GM12873 (cell line): ENCODE results near the gene ZMPSTE24.

ENCODE experiments used
- TF ChIP-seq, protein P1 (sequence below): IDR thresholded peaks from 2 replicates; pipeline ENCODE4 v1.5.1; 2012; ENCODE audit warnings: low read depth, mild to moderate bottlenecking, moderate library complexity, low read length, control low read depth; ENCODE audit not compliant: insufficient read depth; ENCODE audit errors: missing control alignments

The ZMPSTE24 gene

GRCh38 chr1:40310983-40311642 is 53.1 kb downstream of the ZMPSTE24 start:
- TF ChIP-seq, protein P1, sequence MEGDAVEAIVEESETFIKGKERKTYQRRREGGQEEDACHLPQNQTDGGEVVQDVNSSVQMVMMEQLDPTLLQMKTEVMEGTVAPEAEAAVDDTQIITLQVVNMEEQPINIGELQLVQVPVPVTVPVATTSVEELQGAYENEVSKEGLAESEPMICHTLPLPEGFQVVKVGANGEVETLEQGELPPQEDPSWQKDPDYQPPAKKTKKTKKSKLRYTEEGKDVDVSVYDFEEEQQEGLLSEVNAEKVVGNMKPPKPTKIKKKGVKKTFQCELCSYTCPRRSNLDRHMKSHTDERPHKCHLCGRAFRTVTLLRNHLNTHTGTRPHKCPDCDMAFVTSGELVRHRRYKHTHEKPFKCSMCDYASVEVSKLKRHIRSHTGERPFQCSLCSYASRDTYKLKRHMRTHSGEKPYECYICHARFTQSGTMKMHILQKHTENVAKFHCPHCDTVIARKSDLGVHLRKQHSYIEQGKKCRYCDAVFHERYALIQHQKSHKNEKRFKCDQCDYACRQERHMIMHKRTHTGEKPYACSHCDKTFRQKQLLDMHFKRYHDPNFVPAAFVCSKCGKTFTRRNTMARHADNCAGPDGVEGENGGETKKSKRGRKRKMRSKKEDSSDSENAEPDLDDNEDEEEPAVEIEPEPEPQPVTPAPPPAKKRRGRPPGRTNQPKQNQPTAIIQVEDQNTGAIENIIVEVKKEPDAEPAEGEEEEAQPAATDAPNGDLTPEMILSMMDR: peak; percentile 18

- TF ChIP-seq, protein P1: no peak
Observed at GRCh38 chr1:40311692-40312091, 53.7 kb downstream of the ZMPSTE24 start.

DNA sequence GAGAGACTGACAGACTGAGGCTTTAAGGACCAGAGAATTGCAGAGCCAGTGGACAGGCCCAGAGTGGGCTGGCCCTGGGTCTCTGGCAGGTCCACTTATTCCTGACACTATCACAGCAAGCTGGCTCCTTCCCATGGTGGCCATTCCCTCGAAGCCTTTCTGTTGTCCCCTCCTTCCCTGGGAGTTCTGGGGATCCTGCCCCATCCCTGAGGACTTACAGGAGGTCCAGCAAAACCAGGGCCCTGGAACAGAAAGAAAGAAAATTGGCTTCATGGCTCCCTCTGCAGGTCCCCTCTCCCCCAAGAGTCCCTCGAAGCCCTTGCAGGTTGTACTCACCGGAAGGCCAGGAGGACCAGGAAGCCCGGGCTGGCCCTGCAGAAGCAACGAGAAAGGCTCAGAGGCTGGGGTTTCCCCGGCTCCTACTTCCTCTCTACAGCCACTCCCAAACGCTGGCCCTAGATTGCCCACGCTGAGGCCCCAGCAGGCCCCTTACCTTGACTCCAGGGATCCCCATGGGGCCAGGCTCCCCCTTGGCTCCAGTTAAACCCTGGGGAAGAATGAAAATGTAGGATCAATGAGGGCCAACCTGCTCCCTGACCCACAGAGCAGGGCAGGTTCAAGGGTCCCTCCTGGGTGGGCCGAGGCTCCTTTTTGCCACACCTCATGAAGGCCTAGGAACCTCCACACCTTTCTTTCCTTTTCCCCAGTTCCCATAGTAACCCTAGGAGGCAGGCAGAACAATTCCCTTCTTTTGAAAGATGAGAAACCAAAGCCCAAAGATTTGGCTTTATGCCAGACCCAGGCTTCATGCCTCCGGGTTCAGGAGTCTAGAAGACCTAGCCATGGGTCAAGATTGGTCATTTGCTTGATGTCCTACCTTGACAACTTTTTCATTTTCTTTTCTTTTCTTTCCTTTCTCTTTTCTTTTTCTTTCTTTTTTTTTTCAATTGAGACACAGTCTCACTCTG is 54.5 kb downstream of the ZMPSTE24 start:
- TF ChIP-seq, protein P1: no peak

DNA sequence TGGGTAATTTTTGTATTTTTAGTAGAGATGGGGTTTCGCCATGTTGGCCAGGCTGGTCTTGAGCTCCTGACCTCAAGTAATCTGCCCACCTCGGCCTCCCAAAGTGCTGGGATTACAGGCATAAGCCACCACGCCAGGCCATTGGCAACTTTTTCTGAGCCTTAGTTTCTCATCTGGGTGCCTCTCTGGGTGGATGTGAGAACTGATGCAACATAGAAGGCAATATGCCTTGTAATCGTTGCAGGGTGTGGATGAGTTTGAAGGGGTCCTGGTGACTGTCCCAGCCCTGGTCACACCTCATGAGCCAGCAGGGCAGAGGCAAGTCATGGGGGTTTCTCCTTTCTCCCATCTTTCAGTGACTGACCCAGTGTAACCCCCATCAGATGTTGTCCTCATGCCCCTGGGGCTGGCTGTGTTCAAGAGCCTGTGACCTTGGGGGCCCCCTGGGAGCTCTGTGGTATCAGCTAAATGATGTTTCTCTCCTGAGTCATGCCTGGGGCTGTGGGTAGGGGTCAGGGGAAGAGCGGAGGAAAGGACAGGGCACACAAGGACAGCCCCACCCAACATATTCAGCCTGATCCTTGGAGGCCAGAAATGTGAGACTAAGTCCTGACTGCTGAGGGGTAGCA is 55.4 kb downstream of the ZMPSTE24 start:
- TF ChIP-seq, protein P1: no peak

GRCh38 chr1:40313958-40314720 is 56.1 kb downstream of the ZMPSTE24 start:
- TF ChIP-seq, protein P1: no peak

- TF ChIP-seq, protein P1: no peak
Observed at GRCh38 chr1:40314721-40315238, 56.7 kb downstream of the ZMPSTE24 start.
